ENCODE measurements around the gene PNPO. TPM values are rescaled to one million over a fixed set of nuclear protein-coding genes. Genes with fewer than 3 reads are reported as not detected.

Gene PNPO
- total and polyA plus RNA-seq, 2 experiments from 2014 or later, result 20.0 to 44.7 TPM

- Histone ChIP-seq H3F3A (ENCODE audit: insufficient read depth) (no peaks in the 10 kb centered on the region), H3K27ac (no peak overlapping the region), H3K4me1 (ENCODE audit: insufficient read depth) (peaks cover 8% of the 10 kb centered on the region), H3K4me2 (ENCODE audit: unreplicated experiment) (no peak overlapping the region), H3K27me3 (replicated peaks; ENCODE audit: insufficient read depth) (no peaks in the 10 kb centered on the region), H3K9ac (no peak overlapping the region), H2AFZ (no peak overlapping the region), H3K4me3 (no peak overlapping the region), H4K20me1 (ENCODE audit: insufficient read depth) (no peaks in the 10 kb centered on the region), H3K9me2 (ENCODE audit: insufficient read depth) (no peaks in the 10 kb centered on the region), H3K36me3 (ENCODE audit: low read depth) (peaks cover 18% of the 10 kb centered on the region; the same call in 1 of the 2 replicates), H3K79me2 (ENCODE audit: insufficient read depth) (peaks cover 19% of the 10 kb centered on the region), H3K9me3 (ENCODE audit: low read depth) (no peaks in the 10 kb centered on the region)
- in situ Hi-C loops (cut with MboI), result loop anchor here (5.0 kb wide), 1 partner anchor 42 kb away; no protein-coding TSS in a partner anchor
- 86% methylated on average over 15 of the region's 15 CpGs for WGBS, 2 experiments (ENCODE audit: low coverage in 1 of 2, low lambda C conversion rate in 2 of 2, missing lambda C conversion rate in 2 of 2)
- DNase-seq, result no peak
- TF ChIP-seq EZH2phosphoT487 (IDR thresholded peaks at IDR 0.05; ENCODE audit: insufficient read depth, low read depth) (no peak), EZH2 (IDR thresholded peaks at IDR 0.05; ENCODE audit: insufficient read depth, poor library complexity, severe bottlenecking) (no peak)
These were observed 33.9 kb downstream of the PNPO start for GRCh38 chr17:47975189-47975822.

- no peaks in the 10 kb centered on the region for H3K9me2 ChIP-seq (ENCODE audit: insufficient read depth)
- no peak overlapping the region for H3K4me3 ChIP-seq
- peaks cover 22% of the 10 kb centered on the region; the same call in 1 of the 2 replicates for H3K36me3 ChIP-seq (ENCODE audit: low read depth)
- H3K9me3 ChIP-seq (ENCODE audit: low read depth), result no peaks in the 10 kb centered on the region
- H3K27ac ChIP-seq, result no peak overlapping the region
- H3K4me1 ChIP-seq (ENCODE audit: insufficient read depth), result peaks cover 8% of the 10 kb centered on the region
- H3K9ac ChIP-seq, result no peak overlapping the region
- no peak overlapping the region for H2AFZ ChIP-seq
- no peak for DNase-seq
- no peak for TF ChIP-seq EZH2 (IDR thresholded peaks at IDR 0.05; ENCODE audit: insufficient read depth, poor library complexity, severe bottlenecking)
- no peak for TF ChIP-seq EZH2phosphoT487 (IDR thresholded peaks at IDR 0.05; ENCODE audit: insufficient read depth, low read depth)
- H3K79me2 ChIP-seq (ENCODE audit: insufficient read depth), result peaks cover 19% of the 10 kb centered on the region
- no peaks in the 10 kb centered on the region for H3F3A ChIP-seq (ENCODE audit: insufficient read depth)
- in situ Hi-C loops (cut with MboI), result loop anchor here (5.0 kb wide), 1 partner anchor 41 kb away; no protein-coding TSS in a partner anchor
- H3K27me3 ChIP-seq (replicated peaks; ENCODE audit: insufficient read depth), result no peaks in the 10 kb centered on the region
- H4K20me1 ChIP-seq (ENCODE audit: insufficient read depth), result no peaks in the 10 kb centered on the region
- H3K4me2 ChIP-seq (ENCODE audit: unreplicated experiment), result no peak overlapping the region
- whole genome bisulfite sequencing, 2 experiments (ENCODE audit: low coverage in 1 of 2, low lambda C conversion rate in 2 of 2, missing lambda C conversion rate in 2 of 2), result 95 to 96% methylated on average over 10 of the region's 10 CpGs
These were observed 34.4 kb downstream of the PNPO start for GRCh38 chr17:47975823-47976205.

- H3K79me2 ChIP-seq (ENCODE audit: insufficient read depth), result no peaks in the 10 kb centered on the region
- no peaks in the 10 kb centered on the region for H4K20me1 ChIP-seq (ENCODE audit: insufficient read depth)
- H3K27ac ChIP-seq, result no peak overlapping the region
- 6 to 17% methylated on average over 7 of the region's 7 CpGs for WGBS, 2 experiments (ENCODE audit: low coverage in 1 of 2, low lambda C conversion rate in 2 of 2, missing lambda C conversion rate in 2 of 2)
- no peak overlapping the region for H3K9ac ChIP-seq
- TF ChIP-seq EZH2 (IDR thresholded peaks at IDR 0.05; ENCODE audit: insufficient read depth, poor library complexity, severe bottlenecking) (no peak), EZH2phosphoT487 (IDR thresholded peaks at IDR 0.05; ENCODE audit: insufficient read depth, low read depth) (no peak)
- peak; percentile 78 for DNase-seq
- no peak overlapping the region for H3K4me2 ChIP-seq (ENCODE audit: unreplicated experiment)
- H3K36me3 ChIP-seq (ENCODE audit: low read depth), result peaks cover 22% of the 10 kb centered on the region; the same call in 1 of the 2 replicates
- H3F3A ChIP-seq (ENCODE audit: insufficient read depth), result 0 out of 2 replicates have a peak, but pooled peaks cover 1% of the 10 kb centered on the region
- H2AFZ ChIP-seq, result no peak overlapping the region
- H3K4me1 ChIP-seq (ENCODE audit: insufficient read depth), result no peaks in the 10 kb centered on the region
- no peaks in the 10 kb centered on the region for H3K9me2 ChIP-seq (ENCODE audit: insufficient read depth)
- in situ Hi-C loops (cut with MboI), result loop anchor here (5.0 kb wide), 1 partner anchor 39 kb away; no protein-coding TSS in a partner anchor
- H3K27me3 ChIP-seq (replicated peaks; ENCODE audit: insufficient read depth), result no peaks in the 10 kb centered on the region
- H3K9me3 ChIP-seq (ENCODE audit: low read depth), result no peaks in the 10 kb centered on the region
- H3K4me3 ChIP-seq, result no peak overlapping the region
These were observed 37.0 kb downstream of the PNPO start for GRCh38 chr17:47978324-47978723.

DNA sequence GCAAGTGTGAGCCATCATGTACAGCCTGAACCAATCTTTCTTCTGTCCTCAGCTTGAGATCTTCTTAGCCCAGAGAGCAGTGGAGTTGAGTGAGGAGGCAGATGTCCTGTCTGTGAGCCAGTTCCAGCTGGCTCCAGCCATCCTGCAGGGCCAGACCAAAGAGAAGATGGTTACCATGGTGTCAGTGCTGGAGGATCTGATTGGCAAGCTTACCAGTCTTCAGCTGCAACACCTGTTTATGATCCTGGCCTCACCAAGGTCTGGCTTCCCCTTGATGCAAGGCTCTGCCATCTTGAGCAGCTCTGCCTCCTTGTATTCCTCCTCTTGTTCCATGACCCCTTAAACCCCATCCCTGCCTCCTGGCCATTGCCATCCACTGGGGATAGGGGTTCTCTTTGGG is 39.2 kb downstream of the PNPO start:
- Histone ChIP-seq H3K4me3 (no peak overlapping the region), H3K79me2 (ENCODE audit: insufficient read depth) (no peaks in the 10 kb centered on the region), H2AFZ (no peak overlapping the region), H3K9me3 (ENCODE audit: low read depth) (no peaks in the 10 kb centered on the region), H3K27me3 (replicated peaks; ENCODE audit: insufficient read depth) (no peaks in the 10 kb centered on the region), H4K20me1 (ENCODE audit: insufficient read depth) (no peaks in the 10 kb centered on the region), H3K4me2 (ENCODE audit: unreplicated experiment) (no peak overlapping the region), H3K27ac (no peak overlapping the region), H3K9ac (no peak overlapping the region), H3K36me3 (ENCODE audit: low read depth) (peaks cover 13% of the 10 kb centered on the region; the same call in 1 of the 2 replicates), H3K4me1 (ENCODE audit: insufficient read depth) (no peaks in the 10 kb centered on the region), H3K9me2 (ENCODE audit: insufficient read depth) (no peaks in the 10 kb centered on the region), H3F3A (ENCODE audit: insufficient read depth) (0 out of 2 replicates have a peak, but pooled peaks cover 3% of the 10 kb centered on the region)
- in situ Hi-C loops (cut with MboI), result no loop called here
- no peak for DNase-seq
- TF ChIP-seq EZH2phosphoT487 (IDR thresholded peaks at IDR 0.05; ENCODE audit: insufficient read depth, low read depth) (no peak), EZH2 (IDR thresholded peaks at IDR 0.05; ENCODE audit: insufficient read depth, poor library complexity, severe bottlenecking) (no peak)
